Epidermal melanocyte (primary cell): ENCODE measurements around the gene CNGA3.

Experiments used
- DNase-seq: peaks from one replicate; pipeline ENCODE4 v3.0.0; 2011; ENCODE audit warnings: low spot score; ENCODE audit not compliant: insufficient read length

CNGA3 gene

DNA sequence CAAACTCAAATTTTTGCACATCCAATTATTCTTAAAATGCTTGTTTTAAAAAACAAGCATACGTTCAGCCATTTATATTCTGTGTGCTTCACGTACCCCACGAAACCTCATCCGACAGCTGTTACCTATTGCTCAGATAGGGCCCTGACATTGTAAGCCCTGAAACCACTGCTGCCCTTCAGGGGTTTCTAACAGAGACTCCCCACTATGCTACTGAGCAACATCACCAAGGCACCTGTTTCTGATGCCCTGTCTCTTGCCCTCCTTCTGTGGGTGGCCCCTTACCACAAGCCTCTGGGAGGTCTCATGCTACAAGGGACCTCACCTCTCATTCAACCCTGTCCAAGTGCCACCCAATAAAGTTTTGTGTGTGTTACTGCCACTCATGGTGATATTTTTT, 18.5 kb upstream of the CNGA3 start:
- no peak for DNase-seq

DNA sequence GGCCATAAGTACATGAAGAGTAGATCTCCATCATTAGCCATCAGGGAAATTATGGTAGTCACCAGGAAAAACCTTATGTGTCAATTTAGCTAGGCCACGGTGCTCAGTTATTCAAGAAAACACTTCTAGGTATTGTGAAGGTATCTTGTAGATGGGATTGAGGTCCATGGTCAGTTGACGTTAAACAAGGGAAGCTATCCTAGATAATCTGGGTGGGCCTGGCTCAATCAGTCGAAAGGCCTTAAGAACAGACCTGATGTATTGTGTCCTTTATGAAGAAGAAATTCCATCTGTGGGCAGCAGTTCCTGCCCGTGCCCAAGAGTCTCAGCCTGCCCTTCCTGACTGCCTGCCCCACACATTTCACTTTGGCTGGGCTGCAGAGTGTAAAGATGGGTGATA, 16.7 kb upstream of the CNGA3 start:
- no peak for DNase-seq

DNA sequence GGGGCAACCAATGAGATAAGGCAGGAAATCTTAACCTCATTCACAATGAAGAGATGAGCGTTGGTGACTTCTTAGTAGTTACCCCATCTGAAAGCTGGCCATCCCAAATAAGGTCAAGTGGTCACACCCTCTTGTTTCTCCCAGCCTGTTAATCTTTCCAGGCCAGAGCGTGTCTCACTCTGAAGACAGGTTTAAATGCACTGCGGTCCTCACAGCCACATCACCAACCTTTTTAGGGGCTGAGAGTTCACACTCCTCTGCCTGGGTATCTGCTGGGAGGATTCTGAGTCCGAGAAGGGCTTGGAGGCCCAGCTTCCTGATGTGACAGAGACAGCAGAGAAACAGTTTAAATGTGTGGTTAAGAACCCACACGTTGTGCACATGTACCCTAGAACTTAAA, 13.3 kb upstream of the CNGA3 start:
- no peak for DNase-seq

DNA sequence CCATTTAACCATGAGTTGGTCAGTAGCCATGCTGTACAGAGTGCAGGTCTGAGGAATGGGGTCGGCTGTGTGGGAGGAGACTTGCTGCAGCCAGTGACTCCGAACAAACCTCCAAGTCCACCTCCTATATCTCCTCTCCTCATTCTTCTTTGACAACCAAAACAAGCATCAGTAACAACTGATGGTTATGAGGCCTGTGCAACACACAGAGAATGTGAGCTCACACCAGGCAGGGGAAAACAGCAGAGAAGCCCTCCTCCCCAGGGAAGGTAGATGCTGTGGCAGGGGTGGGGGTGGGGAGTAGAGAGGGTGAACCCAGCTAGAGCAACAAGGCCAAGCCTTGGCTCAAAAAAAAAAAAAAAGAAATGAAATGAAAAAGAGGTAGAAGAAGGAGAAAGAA, 12.3 kb upstream of the CNGA3 start:
- DNase-seq = no peak

DNA sequence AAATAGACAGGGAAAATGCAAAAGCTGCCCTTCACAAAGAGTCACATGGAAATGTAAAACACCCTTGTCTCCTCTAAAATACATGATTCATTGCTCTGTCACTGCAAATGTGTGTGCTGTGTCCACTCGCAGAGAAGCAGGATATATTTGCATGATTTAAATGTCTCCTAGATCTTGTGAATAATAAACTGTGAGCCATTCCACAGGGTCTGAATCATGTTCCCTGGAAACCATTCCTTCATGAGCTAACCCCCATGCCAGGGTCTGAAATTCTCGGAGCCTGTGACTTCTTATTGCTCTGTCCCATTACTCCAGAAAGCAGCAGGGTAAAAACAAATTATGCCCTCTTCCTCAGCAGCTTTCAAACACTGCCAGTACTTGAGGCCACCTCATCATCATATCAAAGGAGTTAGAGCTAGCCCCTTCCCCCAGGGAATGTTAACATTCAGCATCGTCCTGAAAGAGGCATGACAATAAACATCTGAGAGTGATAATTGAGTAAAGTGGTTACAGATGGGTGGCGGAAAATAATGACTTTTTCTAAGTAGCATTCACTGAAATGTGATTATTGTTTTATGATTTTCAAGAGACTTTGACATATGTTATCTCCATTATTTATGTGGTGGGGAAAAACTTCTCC, 11.7 kb upstream of the CNGA3 start:
- no peak for DNase-seq

- no peak for DNase-seq
Observed at GRCh38 chr2:98335271-98335670, 11.0 kb upstream of the CNGA3 start.

- no peak for DNase-seq
Observed at GRCh38 chr2:98341241-98341640, 5.0 kb upstream of the CNGA3 start.

DNA sequence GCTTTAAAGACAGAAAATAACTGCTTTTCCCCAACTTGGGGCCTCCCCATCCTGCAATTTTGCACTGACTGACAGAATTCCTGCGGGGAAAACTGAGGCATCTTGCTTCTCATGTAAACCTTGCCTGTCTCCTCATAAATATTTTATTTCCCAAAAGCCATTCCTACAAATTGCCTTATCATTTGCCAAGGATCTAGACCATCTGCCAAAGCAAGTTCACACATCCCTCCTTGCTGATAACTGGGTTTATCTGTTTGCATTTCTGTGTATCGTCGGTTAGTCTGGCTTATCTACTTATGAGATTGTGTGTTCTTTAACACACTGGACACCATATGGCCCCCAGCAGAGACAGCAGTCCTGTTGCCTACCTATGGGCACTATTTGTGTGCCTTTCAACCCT, 3.0 kb upstream of the CNGA3 start:
- DNase-seq = no peak

DNA sequence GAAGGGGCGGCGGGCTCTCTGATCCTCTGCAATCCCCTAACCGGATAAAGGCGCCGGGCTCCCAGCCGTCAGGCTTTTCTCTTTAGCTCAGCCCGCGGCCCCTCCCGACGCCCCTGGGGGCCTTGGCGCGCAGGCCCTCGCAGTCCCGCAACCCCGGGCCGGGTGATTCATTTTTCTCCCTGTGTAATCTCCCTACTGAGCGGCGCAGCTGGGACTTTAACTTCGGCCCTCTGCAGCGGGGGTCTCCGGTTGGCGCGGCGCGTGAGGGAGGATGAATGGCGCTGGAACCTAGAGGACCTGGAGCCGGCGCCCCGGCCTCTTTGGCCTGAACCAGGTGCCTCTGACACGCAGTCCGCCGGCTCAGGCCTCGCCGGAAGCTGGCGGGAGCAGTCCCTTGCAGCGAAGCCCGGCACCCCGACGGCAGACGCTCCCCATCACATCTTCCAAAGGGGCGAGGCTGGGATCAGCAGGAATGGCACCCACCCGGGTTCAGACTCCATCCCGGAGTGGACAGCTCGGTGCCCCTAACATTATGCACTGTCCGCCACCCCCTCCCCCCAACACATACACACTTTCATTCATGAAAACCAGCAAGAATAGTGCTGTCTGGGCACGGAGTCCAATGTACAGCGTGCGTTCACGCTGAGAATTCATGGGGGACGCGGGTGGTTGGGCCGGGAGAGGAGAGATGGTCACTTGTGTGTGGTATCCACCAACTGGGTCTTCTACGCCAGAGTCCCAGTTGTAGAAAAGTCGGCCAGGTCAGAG, 1.2 kb downstream of the CNGA3 start:
- DNase-seq = no peak

GRCh38 chr2:98348066-98348561, 1.9 kb downstream of the CNGA3 start:
- no peak for DNase-seq

DNA sequence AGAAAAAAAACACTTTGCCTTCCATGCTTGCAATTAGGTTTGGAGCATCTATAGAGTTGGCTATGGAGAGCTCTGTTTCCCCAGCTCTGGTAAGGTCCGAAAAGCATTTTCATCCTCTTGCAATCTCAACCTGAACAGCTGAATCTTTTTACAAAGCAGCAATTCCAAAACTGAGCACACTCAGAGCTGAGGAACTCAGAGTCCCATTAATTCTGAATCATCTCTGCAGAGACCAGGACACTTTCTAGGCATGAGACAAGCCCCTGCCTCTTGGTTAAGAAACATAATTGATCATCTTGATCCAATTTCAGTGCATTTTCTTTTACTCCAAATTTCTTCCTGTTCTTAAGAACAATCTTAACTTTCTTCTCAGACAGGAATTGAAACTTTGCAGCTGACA, 4.2 kb downstream of the CNGA3 start:
- DNase-seq = no peak

DNA sequence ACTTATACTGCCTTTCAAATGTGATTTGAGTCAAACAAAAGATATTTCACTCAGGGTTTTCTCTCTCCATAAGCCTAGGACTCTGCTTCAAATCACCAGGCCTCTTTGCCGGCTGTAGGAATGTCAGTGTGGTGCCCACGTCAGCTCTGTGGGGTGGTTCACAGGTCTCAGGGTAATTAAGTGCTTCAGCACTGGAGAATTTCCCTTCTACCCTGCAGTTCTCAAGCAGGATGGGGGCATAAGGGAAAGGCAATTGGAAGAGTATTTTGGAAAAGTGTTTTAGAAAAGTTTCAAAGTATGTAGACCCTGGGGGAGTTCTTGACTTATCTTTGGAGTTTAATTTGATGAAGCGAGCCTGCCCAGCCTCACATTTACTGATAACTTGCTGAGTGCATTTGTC, 9.6 kb downstream of the CNGA3 start:
- no peak for DNase-seq

GRCh38 chr2:98356729-98357128, 10.5 kb downstream of the CNGA3 start:
- DNase-seq = no peak

- no peak for DNase-seq
Observed at GRCh38 chr2:98357849-98358248, 11.6 kb downstream of the CNGA3 start.

- DNase-seq = no peak
Observed at GRCh38 chr2:98359986-98360385, 13.7 kb downstream of the CNGA3 start.

GRCh38 chr2:98367721-98368120, 21.5 kb downstream of the CNGA3 start:
- no peak for DNase-seq

- no peak for DNase-seq
Observed at GRCh38 chr2:98369710-98370239, 23.5 kb downstream of the CNGA3 start.

GRCh38 chr2:98372121-98372520, 25.9 kb downstream of the CNGA3 start:
- DNase-seq = no peak

DNA sequence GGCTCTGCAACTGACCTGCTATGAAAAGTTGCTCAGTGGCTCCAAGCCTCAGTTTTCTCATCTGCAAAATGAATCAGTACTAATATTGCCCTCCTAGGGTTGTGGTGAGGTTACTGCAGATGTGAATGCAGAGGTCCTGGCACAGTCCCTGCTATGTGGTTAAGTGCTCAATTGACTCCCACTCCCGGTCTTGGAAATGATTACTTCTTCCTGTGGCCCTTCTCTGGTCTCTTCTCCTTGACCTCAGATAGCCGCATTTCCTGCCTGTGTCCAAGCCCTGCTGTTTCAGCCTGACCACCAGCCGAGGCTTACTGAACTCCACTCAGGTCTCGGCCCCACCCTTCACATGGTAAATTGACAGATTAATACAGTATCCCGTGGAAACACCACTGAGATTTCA, 26.3 kb downstream of the CNGA3 start:
- DNase-seq = no peak

GRCh38 chr2:98374286-98374685, 28.0 kb downstream of the CNGA3 start:
- DNase-seq = no peak

DNA sequence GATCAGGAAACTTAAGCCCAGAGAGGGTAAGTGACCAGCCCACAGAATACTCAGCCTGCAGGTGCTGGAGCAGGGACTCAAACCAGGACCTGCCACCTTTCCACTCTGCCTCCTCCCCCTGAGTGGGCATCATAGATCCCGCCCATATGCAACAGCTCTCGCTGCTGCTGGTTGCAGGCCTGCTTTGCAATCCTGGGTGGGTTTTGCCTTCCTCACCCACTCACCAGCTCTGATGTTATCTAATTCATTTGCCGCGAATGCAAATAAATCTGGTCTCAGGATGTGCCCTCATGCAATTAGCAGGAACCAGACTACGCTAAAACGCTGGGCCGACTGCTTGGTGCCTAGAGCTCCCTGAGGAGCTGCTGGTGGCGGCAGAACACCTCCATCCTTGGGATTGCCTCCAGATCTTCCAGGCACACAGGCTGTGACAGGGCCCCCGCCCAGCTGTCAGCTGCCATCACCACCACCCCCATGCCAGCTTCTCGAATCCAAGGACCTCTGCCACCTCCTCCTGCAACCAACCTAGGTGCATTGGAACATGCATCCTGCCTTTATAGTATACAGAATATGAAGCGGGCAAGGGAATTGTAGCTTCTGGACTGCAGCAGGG, 28.8 kb downstream of the CNGA3 start:
- no peak for DNase-seq

DNA sequence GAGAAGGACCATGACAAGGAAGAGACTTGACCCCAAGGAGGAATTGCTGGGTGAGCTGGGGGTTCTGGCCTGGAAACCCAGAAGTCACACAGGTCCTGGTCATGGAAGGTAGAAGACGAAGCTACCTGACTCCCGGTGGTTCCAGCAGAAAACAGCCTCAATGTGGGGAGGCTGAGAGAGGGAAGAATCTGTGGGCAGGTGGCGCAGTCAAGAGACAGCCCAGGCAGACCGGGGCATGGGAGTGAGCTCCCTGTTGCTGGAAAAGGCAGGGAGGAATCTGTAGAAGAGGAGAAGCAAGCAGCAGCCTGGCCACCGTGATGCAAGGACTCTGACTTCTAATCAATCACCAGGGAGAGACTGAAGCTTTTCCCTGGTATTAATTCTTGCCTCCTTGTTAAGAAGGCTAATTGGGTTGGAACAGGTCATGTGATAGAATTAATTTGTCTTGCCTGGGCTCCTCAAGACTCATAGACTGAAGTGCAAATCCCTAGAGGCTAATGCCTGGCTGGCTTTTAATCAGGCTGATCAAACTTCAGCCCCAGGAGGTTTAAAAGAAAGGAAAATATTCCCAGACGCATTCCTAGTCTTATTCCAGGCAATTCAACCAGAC, 30.1 kb downstream of the CNGA3 start:
- DNase-seq = no peak
